Measurements from ENCODE around the gene TLCD2. TPM values are rescaled to one million over a fixed set of nuclear protein-coding genes. Genes with fewer than 3 reads are reported as not detected.
A peak's percentile ranks its signal among the peaks of the same experiment; 100 is the strongest.

The TLCD2 gene
- total RNA-seq, 1 experiment from 2014 or later, result 12.0 TPM

GRCh38 chr17:1727258-1727789 is 17.1 kb upstream of the TLCD2 start:
- POLR2A ChIA-PET, result no interaction called here
- Histone ChIP-seq H3K27me3 (replicated peaks; ENCODE audit: control insufficient read depth, insufficient read depth, low read length) (no peaks in the 10 kb centered on the region), H3K9me3 (no peaks in the 10 kb centered on the region), H3K4me3 (ENCODE audit: low read depth, low read length) (no peak overlapping the region), H3K36me3 (ENCODE audit: control insufficient read depth, insufficient read depth, low read length) (peaks cover 2% of the 10 kb centered on the region; the same call in 1 of the 2 replicates), H3K4me1 (peaks cover 7% of the 10 kb centered on the region)
- peaks cover 14% of the 10 kb centered on the region for H3K36me3 Mint-ChIP-seq (ENCODE audit: insufficient read depth, unreplicated experiment)
- TF ChIP-seq, protein P1, sequence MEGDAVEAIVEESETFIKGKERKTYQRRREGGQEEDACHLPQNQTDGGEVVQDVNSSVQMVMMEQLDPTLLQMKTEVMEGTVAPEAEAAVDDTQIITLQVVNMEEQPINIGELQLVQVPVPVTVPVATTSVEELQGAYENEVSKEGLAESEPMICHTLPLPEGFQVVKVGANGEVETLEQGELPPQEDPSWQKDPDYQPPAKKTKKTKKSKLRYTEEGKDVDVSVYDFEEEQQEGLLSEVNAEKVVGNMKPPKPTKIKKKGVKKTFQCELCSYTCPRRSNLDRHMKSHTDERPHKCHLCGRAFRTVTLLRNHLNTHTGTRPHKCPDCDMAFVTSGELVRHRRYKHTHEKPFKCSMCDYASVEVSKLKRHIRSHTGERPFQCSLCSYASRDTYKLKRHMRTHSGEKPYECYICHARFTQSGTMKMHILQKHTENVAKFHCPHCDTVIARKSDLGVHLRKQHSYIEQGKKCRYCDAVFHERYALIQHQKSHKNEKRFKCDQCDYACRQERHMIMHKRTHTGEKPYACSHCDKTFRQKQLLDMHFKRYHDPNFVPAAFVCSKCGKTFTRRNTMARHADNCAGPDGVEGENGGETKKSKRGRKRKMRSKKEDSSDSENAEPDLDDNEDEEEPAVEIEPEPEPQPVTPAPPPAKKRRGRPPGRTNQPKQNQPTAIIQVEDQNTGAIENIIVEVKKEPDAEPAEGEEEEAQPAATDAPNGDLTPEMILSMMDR (IDR thresholded peaks at IDR 0.05; ENCODE audit: insufficient read depth in 1 of 2, low read depth in 1 of 2, low read length in 1 of 2, severe bottlenecking in 1 of 2, unreplicated experiment in 1 of 2), result no peak
- CTCF ChIA-PET, result interaction anchor here (0.9 to 1.9 kb wide), 2 partner anchors 43 to 57 kb away, joined by 3 to 11 read pairs; no protein-coding TSS in a partner anchor
- DNase-seq, result no peak
- BruUV-seq (replicated peaks), result no TSS peak
- H3K9me3 Mint-ChIP-seq (ENCODE audit: unreplicated experiment), result no peaks in the 10 kb centered on the region
- intact Hi-C loops (cut with micrococcal nuclease; ENCODE audit: unreplicated experiment), result no loop called here
- no peak overlapping the region for H3K27ac Mint-ChIP-seq (ENCODE audit: unreplicated experiment)
- H3K27me3 Mint-ChIP-seq (ENCODE audit: insufficient read depth, unreplicated experiment), result no peaks in the 10 kb centered on the region
- H3K4me1 Mint-ChIP-seq (ENCODE audit: low read depth, unreplicated experiment), result no peaks in the 10 kb centered on the region
- H3K4me3 Mint-ChIP-seq (ENCODE audit: unreplicated experiment), result no peak overlapping the region

DNA sequence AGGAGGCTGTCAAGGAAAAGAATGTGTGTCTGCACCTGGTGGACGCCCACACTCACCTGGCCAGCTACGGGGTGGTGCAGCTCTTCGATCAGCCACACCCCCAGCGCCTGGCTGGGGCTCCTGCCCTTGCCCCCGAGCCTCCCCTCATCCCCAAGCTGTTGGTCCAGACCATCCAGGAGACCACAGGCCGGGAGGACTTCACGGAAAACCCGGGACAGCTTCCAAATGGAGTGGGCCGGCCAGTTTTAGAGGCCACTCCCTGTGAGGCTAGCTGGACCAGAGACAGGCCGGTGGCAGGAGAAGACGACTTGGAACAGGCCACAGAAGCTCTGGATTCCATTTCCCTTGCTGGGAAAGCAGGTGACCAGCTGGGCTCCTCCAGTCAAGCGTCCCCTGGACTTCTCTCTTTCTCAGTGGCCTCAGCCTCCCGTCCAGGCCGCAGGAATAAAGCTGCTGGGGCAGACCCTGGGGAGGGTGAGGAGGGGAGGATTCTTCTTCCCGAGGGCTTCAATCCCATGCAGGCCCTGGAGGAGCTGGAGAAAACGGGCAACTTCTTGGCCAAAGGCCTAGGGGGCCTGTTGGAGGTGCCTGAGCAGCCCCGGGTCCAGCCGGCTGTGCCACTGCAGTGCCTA is 16.6 kb upstream of the TLCD2 start:
- BruUV-seq (replicated peaks), result no TSS peak
- H3K27me3 ChIP-seq (replicated peaks; ENCODE audit: control insufficient read depth, insufficient read depth, low read length), result no peaks in the 10 kb centered on the region
- Mint-ChIP-seq H3K27ac (ENCODE audit: unreplicated experiment) (no peak overlapping the region), H3K36me3 (ENCODE audit: insufficient read depth, unreplicated experiment) (peaks cover 12% of the 10 kb centered on the region), H3K9me3 (ENCODE audit: unreplicated experiment) (no peaks in the 10 kb centered on the region), H3K27me3 (ENCODE audit: insufficient read depth, unreplicated experiment) (no peaks in the 10 kb centered on the region), H3K4me1 (ENCODE audit: low read depth, unreplicated experiment) (no peaks in the 10 kb centered on the region), H3K4me3 (ENCODE audit: unreplicated experiment) (no peak overlapping the region)
- ChIA-PET POLR2A (no interaction called here), CTCF (interaction anchor here (0.9 to 1.9 kb wide), 3 partner anchors 10 to 57 kb away, joined by 3 to 11 read pairs (median 4); no protein-coding TSS in a partner anchor)
- H3K36me3 ChIP-seq (ENCODE audit: control insufficient read depth, insufficient read depth, low read length), result peaks cover 2% of the 10 kb centered on the region; the same call in 1 of the 2 replicates
- intact Hi-C loops (cut with micrococcal nuclease; ENCODE audit: unreplicated experiment), result no loop called here
- peaks cover 7% of the 10 kb centered on the region for H3K4me1 ChIP-seq
- TF ChIP-seq, protein P1 (IDR thresholded peaks at IDR 0.05; ENCODE audit: insufficient read depth in 1 of 2, low read depth in 1 of 2, low read length in 1 of 2, severe bottlenecking in 1 of 2, unreplicated experiment in 1 of 2), result no peak
- H3K9me3 ChIP-seq, result no peaks in the 10 kb centered on the region
- DNase-seq, result no peak
- no peak overlapping the region for H3K4me3 ChIP-seq (ENCODE audit: low read depth, low read length)

GRCh38 chr17:1725642-1726511 is 15.7 kb upstream of the TLCD2 start:
- BruUV-seq (replicated peaks), result TSS peak; percentile 32

More at GRCh38 chr17:1725642-1726511, 15.7 kb upstream of the TLCD2 start:
- H3K27ac Mint-ChIP-seq (ENCODE audit: unreplicated experiment), result no peak overlapping the region
- CTCF ChIA-PET, result interaction anchor here (1.1 to 1.9 kb wide), 2 partner anchors 9 to 58 kb away, joined by 4 to 11 read pairs; no protein-coding TSS in a partner anchor
- intact Hi-C loops (cut with micrococcal nuclease; ENCODE audit: unreplicated experiment), result no loop called here
- TF ChIP-seq, protein P1 (IDR thresholded peaks at IDR 0.05; ENCODE audit: insufficient read depth in 1 of 2, low read depth in 1 of 2, low read length in 1 of 2, severe bottlenecking in 1 of 2, unreplicated experiment in 1 of 2), result no peak
- H3K4me1 ChIP-seq, result peaks cover 7% of the 10 kb centered on the region
- no peak for DNase-seq
- H3K9me3 ChIP-seq, result no peaks in the 10 kb centered on the region
- H3K36me3 Mint-ChIP-seq (ENCODE audit: insufficient read depth, unreplicated experiment), result peaks cover 12% of the 10 kb centered on the region
- POLR2A ChIA-PET, result no interaction called here
- no peaks in the 10 kb centered on the region for H3K27me3 ChIP-seq (replicated peaks; ENCODE audit: control insufficient read depth, insufficient read depth, low read length)
- no peaks in the 10 kb centered on the region for H3K4me1 Mint-ChIP-seq (ENCODE audit: low read depth, unreplicated experiment)
- H3K27me3 Mint-ChIP-seq (ENCODE audit: insufficient read depth, unreplicated experiment), result no peaks in the 10 kb centered on the region
- no peak overlapping the region; the same call in 1 of the 2 replicates for H3K4me3 ChIP-seq (ENCODE audit: low read depth, low read length)
- no peaks in the 10 kb centered on the region for H3K9me3 Mint-ChIP-seq (ENCODE audit: unreplicated experiment)
- H3K4me3 Mint-ChIP-seq (ENCODE audit: unreplicated experiment), result peak overlapping the region; percentile 71
- peaks cover 2% of the 10 kb centered on the region; the same call in 1 of the 2 replicates for H3K36me3 ChIP-seq (ENCODE audit: control insufficient read depth, insufficient read depth, low read length)
